HG03139 (cell line): ENCODE results near the gene USH1C.

ENCODE experiments used
- ATAC-seq: cut with Tn5 transposase; IDR thresholded peaks from one replicate; pipeline ENCODE4 v1.9.1; 2021; ENCODE audit not compliant: unreplicated experiment

USH1C gene

GRCh38 chr11:17508791-17509190 lies 35.4 kb downstream of the USH1C start:
- ATAC-seq = no peak

GRCh38 chr11:17508306-17508705 lies 35.9 kb downstream of the USH1C start:
- no peak for ATAC-seq

- ATAC-seq = no peak
Measured at GRCh38 chr11:17507773-17508172, 36.4 kb downstream of the USH1C start.

- ATAC-seq = no peak
Measured at GRCh38 chr11:17506942-17507341, 37.3 kb downstream of the USH1C start.

- ATAC-seq = no peak
Measured at GRCh38 chr11:17506314-17506713, 37.9 kb downstream of the USH1C start.

GRCh38 chr11:17505146-17505545 lies 39.1 kb downstream of the USH1C start:
- ATAC-seq = no peak

- peak; percentile 58 for ATAC-seq
Measured at GRCh38 chr11:17504330-17505107, 39.7 kb downstream of the USH1C start.

GRCh38 chr11:17502630-17503029 lies 41.6 kb downstream of the USH1C start:
- ATAC-seq = no peak

GRCh38 chr11:17500673-17501072 lies 43.5 kb downstream of the USH1C start:
- no peak for ATAC-seq

- no peak for ATAC-seq
Measured at GRCh38 chr11:17498475-17498874, 45.7 kb downstream of the USH1C start.

GRCh38 chr11:17498058-17498457 lies 46.2 kb downstream of the USH1C start:
- ATAC-seq = no peak

- no peak for ATAC-seq
Measured at GRCh38 chr11:17496406-17496805, 47.8 kb downstream of the USH1C start.

- ATAC-seq = no peak
Measured at GRCh38 chr11:17494019-17494418, 50.2 kb downstream of the USH1C start.

- no peak for ATAC-seq
Measured at GRCh38 chr11:17490938-17491337, 53.3 kb downstream of the USH1C start.

GRCh38 chr11:17490232-17490631 lies 54.0 kb downstream of the USH1C start:
- ATAC-seq = no peak

- no peak for ATAC-seq
Measured at GRCh38 chr11:17489751-17490150, 54.5 kb downstream of the USH1C start.

GRCh38 chr11:17488563-17488962 lies 55.7 kb downstream of the USH1C start:
- ATAC-seq = no peak

GRCh38 chr11:17486646-17487045 lies 57.6 kb downstream of the USH1C start:
- ATAC-seq = no peak

GRCh38 chr11:17483505-17483904 lies 60.7 kb downstream of the USH1C start:
- no peak for ATAC-seq

- no peak for ATAC-seq
Measured at GRCh38 chr11:17481905-17482304, 62.3 kb downstream of the USH1C start.

GRCh38 chr11:17479284-17480214 lies 64.7 kb downstream of the USH1C start:
- no peak for ATAC-seq

GRCh38 chr11:17478070-17478469 lies 66.1 kb downstream of the USH1C start:
- no peak for ATAC-seq
